Hepatocyte (in vitro differentiated cells): ENCODE measurements around the gene CTSC.

Experiments used
- EZH2 ChIP-seq: fragments of 200-600 bp; sonication (generic); IDR thresholded peaks from 2 replicates; pipeline ENCODE4 v1.6.1; 2016; ENCODE audit warnings: antibody characterized with exemption, mild to moderate bottlenecking, borderline replicate concordance
- EZH2phosphoT487 ChIP-seq: fragments of 200-600 bp; sonication (generic); IDR thresholded peaks from one replicate; pipeline ENCODE4 v1.6.1; 2018; ENCODE audit warnings: antibody characterized with exemption, mild to moderate bottlenecking, low read depth, moderate library complexity; ENCODE audit not compliant: unreplicated experiment, severe bottlenecking

DNA sequence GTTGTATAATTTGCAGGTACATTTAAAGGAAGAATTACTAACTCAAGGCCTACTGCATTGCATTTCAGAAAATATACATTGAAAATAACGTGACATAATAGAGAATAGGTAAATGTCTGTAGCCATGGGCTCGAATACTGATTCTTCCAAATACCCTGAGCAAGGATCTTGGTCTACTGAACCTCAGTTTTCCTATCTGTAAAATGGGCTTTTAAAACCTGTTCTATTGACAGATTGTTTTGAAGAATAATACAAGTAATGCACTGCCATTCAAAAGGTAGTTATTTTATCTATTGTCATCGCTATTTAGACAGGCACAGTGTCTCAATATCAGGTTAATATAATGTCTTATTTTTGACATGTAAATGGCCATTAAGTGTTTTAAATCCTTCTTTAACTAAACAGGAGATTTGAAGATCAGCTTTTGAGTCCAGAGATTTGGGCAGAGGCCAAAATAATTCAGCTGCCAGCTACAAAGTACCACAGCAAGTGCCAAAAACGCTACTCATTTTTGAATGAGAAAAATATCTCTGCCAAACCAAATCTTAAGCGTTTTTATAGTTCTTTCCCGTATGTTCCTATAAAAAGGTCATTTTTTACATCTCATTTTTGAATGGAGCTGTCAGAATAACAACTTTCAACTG lies 56.7 kb downstream of the CTSC start:
- TF ChIP-seq EZH2, result no peak
- no peak for TF ChIP-seq EZH2phosphoT487
